Fibroblast of the aortic adventitia (primary cell): ENCODE data around the gene PJA1. TPM values are rescaled to one million over a fixed set of nuclear protein-coding genes. Genes with fewer than 3 reads are reported as not detected.

ENCODE experiments used
- DNase-seq: peaks from one replicate; pipeline ENCODE4 v3.0.0-alpha.2; 2010; ENCODE audit warnings: low read depth
- H3K4me3 ChIP-seq: 2 replicates; pipeline ENCODE4 v1.5.1; 2011; ENCODE audit warnings: low read depth, mild to moderate bottlenecking, control low read depth, low read length, moderate library complexity
- CTCF ChIP-seq: IDR thresholded peaks from 2 replicates; pipeline ENCODE4 v1.5.1; 2011; ENCODE audit warnings: mild to moderate bottlenecking, low read length, control low read depth, inconsistent platforms; ENCODE audit not compliant: insufficient read depth
- total RNA-seq: library from RNA; depleted of rRNA; stranded (reverse); fragments of >200 nt; gene quantifications from 2 replicates; pipeline ENCODE4 v1.2.3, GENCODE V29; 2012; ENCODE audit warnings: low replicate concordance

Gene PJA1
- total RNA-seq, 1 donor: 15.7 TPM

GRCh38 chrX:69185886-69186285, 20.6 kb upstream of the PJA1 start:
- no peak for TF ChIP-seq CTCF
- DNase-seq: no peak
- H3K4me3 ChIP-seq: no peak overlapping the region

- H3K4me3 ChIP-seq: no peak overlapping the region
- no peak for DNase-seq
- TF ChIP-seq CTCF: no peak
Observed at GRCh38 chrX:69185141-69185540, 19.9 kb upstream of the PJA1 start.

GRCh38 chrX:69182818-69183380, 17.6 kb upstream of the PJA1 start:
- DNase-seq: no peak

GRCh38 chrX:69179380-69179911, 14.2 kb upstream of the PJA1 start:
- DNase-seq: no peak
- H3K4me3 ChIP-seq: no peak overlapping the region
- no peak for TF ChIP-seq CTCF

More at GRCh38 chrX:69182818-69183380, 17.6 kb upstream of the PJA1 start:
- no peak overlapping the region for H3K4me3 ChIP-seq
- no peak for TF ChIP-seq CTCF

GRCh38 chrX:69178592-69178991, 13.3 kb upstream of the PJA1 start:
- no peak for TF ChIP-seq CTCF
- no peak overlapping the region for H3K4me3 ChIP-seq
- no peak for DNase-seq

GRCh38 chrX:69177511-69178162, 12.4 kb upstream of the PJA1 start:
- no peak for DNase-seq
- no peak overlapping the region for H3K4me3 ChIP-seq
- TF ChIP-seq CTCF: no peak
